ENCODE results near the gene MCM3AP.

DNA sequence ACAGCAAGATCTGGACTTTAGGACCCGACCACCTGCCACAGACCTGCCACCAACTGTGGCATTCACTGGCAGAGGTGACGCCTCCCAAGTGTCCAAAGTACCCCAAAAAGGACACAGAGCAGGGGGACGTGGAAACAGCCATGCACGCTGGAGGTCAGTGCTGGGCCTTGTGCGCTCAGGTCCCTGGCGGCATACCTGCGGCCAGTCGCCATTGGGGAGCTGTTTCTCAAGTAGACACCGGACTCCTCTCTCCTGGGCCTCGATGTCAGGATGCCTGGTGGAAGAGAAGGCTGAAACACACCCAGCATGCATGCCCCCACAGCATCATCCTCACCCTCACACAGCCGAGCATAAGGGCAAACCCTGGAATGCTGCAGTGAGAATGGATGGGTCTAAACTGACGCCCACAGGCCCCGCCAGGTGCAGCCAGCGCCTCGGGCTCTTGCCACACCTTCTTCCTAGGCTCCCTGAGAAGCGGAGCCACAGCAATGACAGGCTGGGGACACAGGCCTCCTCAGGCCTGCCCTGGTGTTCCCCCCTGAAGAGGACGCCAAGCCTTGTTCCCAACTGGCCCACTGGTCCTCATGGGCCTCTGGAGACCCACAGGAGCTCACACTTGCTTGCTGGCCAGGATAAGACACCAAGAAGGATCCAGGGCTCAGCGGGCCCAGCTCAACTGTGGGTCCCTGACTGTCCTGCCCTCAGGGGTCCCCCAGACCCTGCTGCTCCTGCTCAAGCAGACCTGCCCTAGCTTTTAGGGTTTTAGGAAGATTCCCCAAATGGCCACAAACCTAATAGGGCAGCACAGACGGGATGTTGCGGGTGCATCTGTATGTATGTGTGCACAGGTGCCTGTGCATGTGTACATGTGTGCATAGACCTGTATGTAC is 93.5 kb downstream of the MCM3AP start:
- TF ChIP-seq, protein P1, sequence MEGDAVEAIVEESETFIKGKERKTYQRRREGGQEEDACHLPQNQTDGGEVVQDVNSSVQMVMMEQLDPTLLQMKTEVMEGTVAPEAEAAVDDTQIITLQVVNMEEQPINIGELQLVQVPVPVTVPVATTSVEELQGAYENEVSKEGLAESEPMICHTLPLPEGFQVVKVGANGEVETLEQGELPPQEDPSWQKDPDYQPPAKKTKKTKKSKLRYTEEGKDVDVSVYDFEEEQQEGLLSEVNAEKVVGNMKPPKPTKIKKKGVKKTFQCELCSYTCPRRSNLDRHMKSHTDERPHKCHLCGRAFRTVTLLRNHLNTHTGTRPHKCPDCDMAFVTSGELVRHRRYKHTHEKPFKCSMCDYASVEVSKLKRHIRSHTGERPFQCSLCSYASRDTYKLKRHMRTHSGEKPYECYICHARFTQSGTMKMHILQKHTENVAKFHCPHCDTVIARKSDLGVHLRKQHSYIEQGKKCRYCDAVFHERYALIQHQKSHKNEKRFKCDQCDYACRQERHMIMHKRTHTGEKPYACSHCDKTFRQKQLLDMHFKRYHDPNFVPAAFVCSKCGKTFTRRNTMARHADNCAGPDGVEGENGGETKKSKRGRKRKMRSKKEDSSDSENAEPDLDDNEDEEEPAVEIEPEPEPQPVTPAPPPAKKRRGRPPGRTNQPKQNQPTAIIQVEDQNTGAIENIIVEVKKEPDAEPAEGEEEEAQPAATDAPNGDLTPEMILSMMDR (IDR thresholded peaks at IDR 0.05; ENCODE audit: low read length), result no peak
- TF ChIP-seq EZH2 (optimal IDR thresholded peaks at IDR 0.05; ENCODE audit: low read depth, low read length) (no peak), EZH2phosphoT487 (IDR thresholded peaks at IDR 0.05; ENCODE audit: low read length) (no peak)
